ENCODE measurements around the gene SYT8.

The SYT8 gene

GRCh38 chr11:1820463-1821325 is 14.1 kb upstream of the SYT8 start:
- DNase-seq: no peak

GRCh38 chr11:1821562-1821961 is 13.2 kb upstream of the SYT8 start:
- no peak for DNase-seq

GRCh38 chr11:1822648-1823375 is 12.0 kb upstream of the SYT8 start:
- no peak for DNase-seq

GRCh38 chr11:1823376-1824220 is 11.2 kb upstream of the SYT8 start:
- DNase-seq: no peak

GRCh38 chr11:1824221-1825038 is 10.4 kb upstream of the SYT8 start:
- no peak for DNase-seq

GRCh38 chr11:1825039-1825740 is 9.6 kb upstream of the SYT8 start:
- DNase-seq: no peak

GRCh38 chr11:1825785-1826451 is 8.9 kb upstream of the SYT8 start:
- DNase-seq: no peak

- no peak for DNase-seq
These were observed 8.2 kb upstream of the SYT8 start for GRCh38 chr11:1826552-1827094.

GRCh38 chr11:1827095-1827813 is 7.5 kb upstream of the SYT8 start:
- DNase-seq: no peak

GRCh38 chr11:1827931-1828330 is 6.9 kb upstream of the SYT8 start:
- DNase-seq: no peak

GRCh38 chr11:1828542-1828941 is 6.2 kb upstream of the SYT8 start:
- DNase-seq: no peak

GRCh38 chr11:1829039-1829820 is 5.6 kb upstream of the SYT8 start:
- no peak for DNase-seq

- DNase-seq: no peak
These were observed 4.8 kb upstream of the SYT8 start for GRCh38 chr11:1830004-1830321.

GRCh38 chr11:1830322-1831223 is 4.2 kb upstream of the SYT8 start:
- DNase-seq: no peak

GRCh38 chr11:1831338-1832210 is 3.2 kb upstream of the SYT8 start:
- no peak for DNase-seq

- no peak for DNase-seq
These were observed 2.4 kb upstream of the SYT8 start for GRCh38 chr11:1832211-1832919.

GRCh38 chr11:1832920-1833295 is 1.9 kb upstream of the SYT8 start:
- no peak for DNase-seq

All from cortex of kidney (tissue), 1 donor.